ENCODE measurements around the gene CARD11.

CARD11 gene

GRCh38 chr7:2941216-2941859 lies 102.3 kb downstream of the CARD11 start:
- DNase-seq (ENCODE audit: low read depth in 2 of 2): no peak

GRCh38 chr7:2940466-2940865 lies 103.2 kb downstream of the CARD11 start:
- DNase-seq (ENCODE audit: low read depth in 2 of 2): no peak

- DNase-seq (ENCODE audit: low read depth in 2 of 2): no peak
These were observed 104.3 kb downstream of the CARD11 start for GRCh38 chr7:2939193-2939885.

- DNase-seq (ENCODE audit: low read depth in 2 of 2): no peak
These were observed 105.0 kb downstream of the CARD11 start for GRCh38 chr7:2938514-2939192.

- DNase-seq (ENCODE audit: low read depth in 2 of 2): no peak
These were observed 105.8 kb downstream of the CARD11 start for GRCh38 chr7:2937701-2938513.

- DNase-seq (ENCODE audit: low read depth in 2 of 2): no peak
These were observed 106.6 kb downstream of the CARD11 start for GRCh38 chr7:2936891-2937580.

GRCh38 chr7:2936301-2936700 lies 107.4 kb downstream of the CARD11 start:
- DNase-seq (ENCODE audit: low read depth in 2 of 2): no peak

GRCh38 chr7:2934984-2935740 lies 108.5 kb downstream of the CARD11 start:
- DNase-seq (ENCODE audit: low read depth in 2 of 2): no peak

- DNase-seq (ENCODE audit: low read depth in 2 of 2): no peak
These were observed 109.4 kb downstream of the CARD11 start for GRCh38 chr7:2934211-2934731.

- DNase-seq (ENCODE audit: low read depth in 2 of 2): no peak
These were observed 111.0 kb downstream of the CARD11 start for GRCh38 chr7:2932402-2933251.

- DNase-seq (ENCODE audit: low read depth in 2 of 2): no peak
These were observed 112.6 kb downstream of the CARD11 start for GRCh38 chr7:2931034-2931415.

- DNase-seq (ENCODE audit: low read depth in 2 of 2): no peak
These were observed 113.2 kb downstream of the CARD11 start for GRCh38 chr7:2930310-2931033.

GRCh38 chr7:2929321-2930201 lies 114.1 kb downstream of the CARD11 start:
- no peak for DNase-seq (ENCODE audit: low read depth in 2 of 2)

- no peak for DNase-seq (ENCODE audit: low read depth in 2 of 2)
These were observed 114.9 kb downstream of the CARD11 start for GRCh38 chr7:2928613-2929311.

- DNase-seq (ENCODE audit: low read depth in 2 of 2): no peak
These were observed 115.4 kb downstream of the CARD11 start for GRCh38 chr7:2928256-2928612.

GRCh38 chr7:2927592-2927991 lies 116.1 kb downstream of the CARD11 start:
- DNase-seq (ENCODE audit: low read depth in 2 of 2): no peak

- no peak for DNase-seq (ENCODE audit: low read depth in 2 of 2)
These were observed 116.7 kb downstream of the CARD11 start for GRCh38 chr7:2926896-2927405.

Measured in stimulated activated CD4-positive, alpha-beta T cell treated with anti-CD3 and anti-CD28 coated beads, Interleukin-1b, Interleukin-23, amount 100 ng/mL, for 1 hour (primary cell).